Left lung (tissue), 10 donors: ENCODE measurements around the gene SKIDA1. TPM values are rescaled to one million over a fixed set of nuclear protein-coding genes. Genes with fewer than 3 reads are reported as not detected.
"Not testable (repeated sequence)": the region's sequence is repeated elsewhere in the genome, so short reads cannot be mapped to it uniquely, and the experiment has no call there.

Source experiments
- ATAC-seq: fragments of 200-7000 bp; cut with Tn5 transposase; one replicate; pipeline ENCODE4 v1.9.1; 2020; ENCODE audit warnings: moderate library complexity
- DNase-seq, 4 donors: peaks; one replicate each; pipeline ENCODE4 v3.0.0-alpha.2; 2013 to 2020
- H3K27ac ChIP-seq, 2 donors: fragments of 200-600 bp; sonication (generic) in 1 of 2; one replicate each; pipeline versions ENCODE4 v1.5.0 to v1.8.0; 2020 to 2021
- H3K27me3 ChIP-seq, 2 donors: fragments of 200-600 bp; sonication (generic) in 1 of 2; one replicate each; pipeline versions ENCODE4 v1.5.0 to v1.8.0; 2020 to 2021
- H3K36me3 ChIP-seq, 2 donors: fragments of 200-600 bp; sonication (generic) in 1 of 2; one replicate each; pipeline versions ENCODE4 v1.5.0 to v1.8.0; 2020 to 2021
- H3K4me1 ChIP-seq, 2 donors: fragments of 200-600 bp; one replicate each; pipeline ENCODE4 v1.8.0; 2021
- H3K4me3 ChIP-seq, 2 donors: fragments of 200-600 bp; sonication (generic) in 1 of 2; one replicate each; pipeline versions ENCODE4 v1.5.0 to v1.8.0; 2020 to 2021; ENCODE audit warnings: mild to moderate bottlenecking in 1 of 2
- H3K9me3 ChIP-seq, 2 donors: fragments of 200-600 bp; sonication (generic) in 1 of 2; one replicate each; pipeline versions ENCODE4 v1.5.0 to v1.8.0; 2020 to 2021
- intact Hi-C, 2 donors: fragments of 100-400 bp; cut with DNase I; formaldehyde crosslinking; loops; one replicate each; pipeline versions ENCODE4 v1.11.2 to v1.14.2; 2022
- polyA plus RNA-seq, 6 donors: library from polyadenylated mRNA; unstranded; fragments of 120-200 nt; gene quantifications; one replicate each; pipeline ENCODE4 v1.2.1, GENCODE V29; 2013; ENCODE audit not compliant: insufficient read length in 6 of 6
- total RNA-seq, 2 donors: library from RNA; stranded (reverse); fragmentation: NEBNext Ultra II Directional; extraction: Animal tissue kit (Norgen Biotek cat#: 25700); gene quantifications; one replicate each; pipeline ENCODE4 v1.2.1, GENCODE V29; 2021
- TF ChIP-seq, protein P1 (sequence below), 2 donors: fragments of 200-600 bp; sonication (generic) in 1 of 2; IDR thresholded peaks; one replicate each; pipeline versions ENCODE4 v1.5.0 to v1.8.0; 2021; ENCODE audit warnings: antibody characterized with exemption in 2 of 2
- donor health status: DM: no; HTN: yes; CAD: no.
- donor health status: DM: no; HTN: no; CAD: no.

The SKIDA1 gene
- total and polyA plus RNA-seq, 8 donors, result 1.2 to 6.2 (median 4.9) TPM

DNA sequence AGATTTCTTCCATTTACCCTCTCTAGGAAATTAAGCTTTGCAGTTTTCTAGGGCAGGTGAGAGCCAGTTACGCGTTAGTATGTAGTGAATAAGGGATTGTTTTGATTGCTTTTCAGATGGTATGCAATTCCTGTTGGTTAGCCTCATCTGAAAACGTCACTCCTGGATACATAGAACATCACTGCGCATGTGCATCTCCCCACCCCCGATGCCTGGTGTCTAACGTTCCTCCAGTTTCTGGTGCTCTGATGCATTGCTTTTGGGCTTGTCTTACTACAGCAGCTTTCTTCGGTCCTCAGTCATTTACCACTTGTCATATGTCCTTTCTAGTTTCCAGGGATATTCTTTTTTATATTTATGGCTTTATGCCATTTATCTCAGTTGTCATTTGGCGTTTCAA lies 31.0 kb upstream of the SKIDA1 start:
- Histone ChIP-seq H3K27ac (no peak overlapping the region), H3K9me3 (no peaks in the 10 kb centered on the region), H3K36me3 (peaks cover 0 to 88% of the 10 kb centered on the region in 2 donors), H3K27me3 (no peaks in the 10 kb centered on the region), H3K4me1 (no peaks in the 10 kb centered on the region), H3K4me3 (no peak overlapping the region)
- intact Hi-C loops, result no loop called here
- ATAC-seq, result no peak
- DNase-seq, result no peak
- TF ChIP-seq, protein P1, sequence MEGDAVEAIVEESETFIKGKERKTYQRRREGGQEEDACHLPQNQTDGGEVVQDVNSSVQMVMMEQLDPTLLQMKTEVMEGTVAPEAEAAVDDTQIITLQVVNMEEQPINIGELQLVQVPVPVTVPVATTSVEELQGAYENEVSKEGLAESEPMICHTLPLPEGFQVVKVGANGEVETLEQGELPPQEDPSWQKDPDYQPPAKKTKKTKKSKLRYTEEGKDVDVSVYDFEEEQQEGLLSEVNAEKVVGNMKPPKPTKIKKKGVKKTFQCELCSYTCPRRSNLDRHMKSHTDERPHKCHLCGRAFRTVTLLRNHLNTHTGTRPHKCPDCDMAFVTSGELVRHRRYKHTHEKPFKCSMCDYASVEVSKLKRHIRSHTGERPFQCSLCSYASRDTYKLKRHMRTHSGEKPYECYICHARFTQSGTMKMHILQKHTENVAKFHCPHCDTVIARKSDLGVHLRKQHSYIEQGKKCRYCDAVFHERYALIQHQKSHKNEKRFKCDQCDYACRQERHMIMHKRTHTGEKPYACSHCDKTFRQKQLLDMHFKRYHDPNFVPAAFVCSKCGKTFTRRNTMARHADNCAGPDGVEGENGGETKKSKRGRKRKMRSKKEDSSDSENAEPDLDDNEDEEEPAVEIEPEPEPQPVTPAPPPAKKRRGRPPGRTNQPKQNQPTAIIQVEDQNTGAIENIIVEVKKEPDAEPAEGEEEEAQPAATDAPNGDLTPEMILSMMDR (IDR thresholded peaks at IDR 0.05), result no peak

DNA sequence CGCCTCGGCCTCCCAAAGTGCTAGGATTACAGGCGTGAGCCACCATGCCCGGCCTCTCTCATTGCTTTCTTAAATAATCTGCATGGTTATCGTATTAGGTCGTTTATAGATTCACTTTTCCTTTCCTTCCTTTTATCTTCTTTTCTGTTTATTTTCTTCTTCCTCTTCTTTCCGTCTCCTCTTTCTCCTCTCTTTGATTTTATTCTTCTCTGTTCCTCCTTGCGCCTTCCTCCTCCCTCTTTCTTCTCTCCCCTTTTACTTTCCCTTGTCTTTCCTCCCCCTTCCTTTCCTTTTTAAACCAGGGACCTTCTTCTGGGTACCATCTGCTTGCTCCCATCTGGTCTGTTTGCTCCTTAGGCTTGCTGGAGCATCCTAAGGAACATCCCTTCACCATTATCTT lies 27.2 kb upstream of the SKIDA1 start:
- TF ChIP-seq, protein P1 (IDR thresholded peaks at IDR 0.05), result no peak
- no peak for ATAC-seq
- intact Hi-C loops, result no loop called here
- peaks cover 0 to 82% of the 10 kb centered on the region in 2 donors for H3K36me3 ChIP-seq
- H3K9me3 ChIP-seq, result no peaks in the 10 kb centered on the region
- H3K4me3 ChIP-seq, result no peak overlapping the region
- DNase-seq, result no peak
- H3K27ac ChIP-seq, result no peak overlapping the region
- no peaks in the 10 kb centered on the region for H3K27me3 ChIP-seq
- no peaks in the 10 kb centered on the region for H3K4me1 ChIP-seq

DNA sequence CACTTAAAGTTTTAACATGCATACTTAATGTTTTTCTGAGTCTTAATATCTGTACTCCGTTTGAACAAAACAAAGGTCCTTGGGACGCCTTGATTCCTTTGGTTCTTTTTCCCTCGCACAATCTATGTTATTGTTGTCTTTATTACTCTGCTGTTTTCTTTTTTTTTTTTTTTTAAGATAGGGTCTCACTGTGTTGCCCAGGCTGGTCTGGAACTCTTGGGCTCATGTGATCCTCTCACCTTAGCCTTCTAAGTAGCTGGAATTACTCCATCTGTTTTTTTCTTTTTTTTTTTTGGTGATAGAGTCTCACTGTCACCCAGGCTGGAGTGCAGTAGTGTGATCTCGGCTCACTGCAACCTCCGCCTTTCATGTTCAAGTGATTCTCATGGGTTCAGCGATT lies 21.8 kb upstream of the SKIDA1 start:
- TF ChIP-seq, protein P1 (IDR thresholded peaks at IDR 0.05), result no peak
- Histone ChIP-seq H3K27me3 (no peaks in the 10 kb centered on the region), H3K36me3 (peaks cover 0 to 82% of the 10 kb centered on the region in 2 donors), H3K4me1 (no peaks in the 10 kb centered on the region), H3K4me3 (no peak overlapping the region), H3K9me3 (no peaks in the 10 kb centered on the region), H3K27ac (no peak overlapping the region)
- intact Hi-C loops, result no loop called here
- DNase-seq (no peak), ATAC-seq (no peak)

DNA sequence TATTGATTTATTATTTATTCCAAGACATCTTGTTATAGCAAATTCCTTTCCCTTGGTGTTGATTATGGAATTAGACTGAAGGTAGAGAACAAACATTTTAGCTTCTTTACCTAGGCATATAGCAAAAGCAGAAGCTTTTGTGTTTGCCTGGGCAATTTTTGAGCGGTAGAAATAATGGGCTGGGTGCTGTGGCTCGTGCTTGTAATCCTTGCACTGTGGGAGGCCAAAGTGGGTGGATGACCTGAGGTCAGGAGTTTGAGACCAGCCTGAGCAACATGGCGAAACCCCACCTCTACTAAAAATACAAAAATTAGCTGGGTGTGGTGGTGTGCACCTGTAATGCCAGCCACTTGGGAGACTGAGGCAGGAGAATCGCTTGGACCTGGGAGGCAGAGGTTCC lies 15.2 kb upstream of the SKIDA1 start:
- ATAC-seq, DNase-seq, H3K4me3 ChIP-seq, intact Hi-C loops, H3K9me3 ChIP-seq, H3K27me3 ChIP-seq: not testable (repeated sequence)
- Histone ChIP-seq H3K27ac (peak overlapping the region; percentile 9 to 61), H3K4me1 (peaks cover 1 to 18% of the 10 kb centered on the region in 2 donors), H3K36me3 (peaks cover 4 to 92% of the 10 kb centered on the region in 2 donors)

DNA sequence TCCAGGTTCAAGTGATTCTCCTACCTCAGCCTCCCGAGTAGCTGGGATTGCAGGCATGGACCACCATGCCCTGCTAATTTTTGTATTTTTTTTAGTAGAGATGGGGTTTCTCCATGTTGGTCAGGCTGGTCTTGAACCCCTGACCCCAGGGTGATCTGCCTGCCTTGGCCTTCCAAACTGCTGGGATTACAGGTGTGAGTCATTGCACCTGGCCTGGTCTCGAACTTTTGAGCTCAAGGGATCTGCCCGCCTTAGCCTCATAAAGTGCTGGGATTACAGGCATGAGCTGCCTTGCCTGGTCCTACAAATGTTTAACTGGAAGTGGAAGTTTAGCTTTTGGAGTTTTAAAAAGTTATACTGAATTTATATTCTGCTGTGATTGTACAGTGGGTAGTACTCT lies 11.4 kb upstream of the SKIDA1 start:
- DNase-seq (no peak), ATAC-seq (no peak)
- Histone ChIP-seq H3K9me3 (no peaks in the 10 kb centered on the region), H3K36me3 (peaks cover 4 to 54% of the 10 kb centered on the region in 2 donors), H3K4me1 (peaks cover 5 to 40% of the 10 kb centered on the region in 2 donors), H3K27ac (no peak overlapping the region), H3K27me3 (no peaks in the 10 kb centered on the region), H3K4me3 (no peak overlapping the region)
- intact Hi-C loops, result no loop called here
- TF ChIP-seq, protein P1 (IDR thresholded peaks at IDR 0.05), result no peak

DNA sequence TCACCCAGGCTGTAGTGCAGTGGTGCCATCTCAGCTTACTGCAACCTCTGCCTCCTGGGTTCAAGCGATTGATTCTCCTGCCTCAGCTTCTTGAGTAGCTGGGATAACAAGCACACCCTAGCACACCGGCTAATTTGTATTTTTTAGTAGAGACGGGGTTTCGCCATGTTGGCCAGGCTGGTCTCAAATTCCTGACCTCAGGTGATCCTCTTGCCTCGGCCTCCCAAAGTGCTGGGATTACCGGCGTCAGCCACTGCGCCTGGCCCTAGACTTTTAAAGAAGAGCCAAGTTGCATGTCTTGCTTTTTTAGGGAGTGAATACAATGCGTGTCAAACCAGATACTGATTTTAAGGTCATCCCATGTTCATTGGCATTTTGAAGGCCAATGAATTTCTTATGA lies 10.5 kb upstream of the SKIDA1 start:
- H3K4me1 ChIP-seq, result peaks cover 5 to 37% of the 10 kb centered on the region in 2 donors
- H3K9me3 ChIP-seq, H3K27me3 ChIP-seq, DNase-seq, intact Hi-C loops, ATAC-seq: not testable (repeated sequence)
- peak overlapping the region in 1 of 2 donors; percentile 84 for H3K4me3 ChIP-seq
- peak overlapping the region in 1 of 2 donors; percentile 95 for H3K27ac ChIP-seq
- H3K36me3 ChIP-seq, result peaks cover 4 to 45% of the 10 kb centered on the region in 2 donors
